ENCODE measurements around the gene GJA3.

DNA sequence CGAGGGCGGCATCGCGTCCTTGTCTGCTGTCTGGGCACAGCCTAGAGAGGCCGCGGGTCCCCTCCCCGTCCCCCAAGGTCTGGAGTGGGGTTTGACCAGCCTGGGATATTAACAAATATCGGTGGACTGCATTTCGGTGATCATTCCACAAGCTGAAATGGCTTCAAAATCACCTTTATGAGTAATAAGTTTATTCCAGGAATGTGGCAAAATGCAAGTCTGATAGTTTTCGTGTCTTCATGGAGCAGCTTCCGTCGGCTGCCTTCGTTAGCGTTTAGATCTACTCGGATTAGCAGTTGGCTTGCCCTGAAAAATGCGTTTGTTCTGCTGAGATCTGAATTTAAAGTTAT is 1.1 kb upstream of the GJA3 start:
- TF ChIP-seq CTCF (IDR thresholded peaks at IDR 0.05) (no peak), POLR2AphosphoS5 (IDR thresholded peaks at IDR 0.05) (no peak), EP300 (IDR thresholded peaks at IDR 0.05) (no peak), POLR2A (IDR thresholded peaks at IDR 0.05; ENCODE audit: low read depth) (no peak)
